Liver (tissue), 9 donors: Measurements from ENCODE around the gene IPO8. TPM values are rescaled to one million over a fixed set of nuclear protein-coding genes. Genes with fewer than 3 reads are reported as not detected.

Experiments
- DNase-seq: peaks from one replicate; pipeline ENCODE4 v3.0.0-alpha.2; 2017; ENCODE audit warnings: low spot score
- H3K27ac ChIP-seq, 2 donors: one replicate each; pipeline ENCODE4 v1.7.0; 2013; ENCODE audit warnings: inconsistent platforms in 2 of 2, low read length in 2 of 2, control low read depth in 1 of 2, low read depth in 1 of 2, mild to moderate bottlenecking in 1 of 2
- H3K27me3 ChIP-seq, 4 donors: one replicate each; pipeline versions ENCODE4 v1.6.1 to v1.7.0; 2013; ENCODE audit warnings: low read length in 3 of 4, inconsistent platforms in 1 of 4, mild to moderate bottlenecking in 1 of 4, moderate library complexity in 1 of 4; ENCODE audit not compliant: control insufficient read depth in 4 of 4, insufficient read depth in 4 of 4
- H3K36me3 ChIP-seq, 4 donors: one replicate each; pipeline versions ENCODE4 v1.6.1 to v1.7.0; 2013; ENCODE audit warnings: low read length in 3 of 4, mild to moderate bottlenecking in 3 of 4, low read depth in 1 of 4, moderate library complexity in 1 of 4; ENCODE audit not compliant: control insufficient read depth in 4 of 4, insufficient read depth in 3 of 4
- H3K4me1 ChIP-seq, 4 donors: one replicate each; pipeline versions ENCODE4 v1.6.1 to v1.7.0; 2013; ENCODE audit warnings: low read length in 3 of 4, mild to moderate bottlenecking in 3 of 4, moderate library complexity in 1 of 4; ENCODE audit not compliant: control insufficient read depth in 4 of 4, insufficient read depth in 4 of 4
- H3K4me3 ChIP-seq, 3 donors: one replicate each; pipeline versions ENCODE4 v1.6.1 to v1.7.0; 2013; ENCODE audit warnings: low read length in 3 of 3, control low read depth in 1 of 3, low read depth in 1 of 3, mild to moderate bottlenecking in 1 of 3
- H3K9ac ChIP-seq, 2 donors: one replicate each; pipeline ENCODE4 v1.7.0; 2013; ENCODE audit warnings: low read length in 2 of 2, mild to moderate bottlenecking in 2 of 2, moderate library complexity in 2 of 2, control low read depth in 1 of 2, low read depth in 1 of 2
- H3K9me3 ChIP-seq, 4 donors: one replicate each; pipeline versions ENCODE4 v1.6.1 to v1.7.0; 2013; ENCODE audit warnings: low read length in 3 of 4; ENCODE audit not compliant: control insufficient read depth in 4 of 4
- ATF3 ChIP-seq: IDR thresholded peaks from 2 replicates; pipeline ENCODE4 v1.6.1; 2016; ENCODE audit warnings: antibody characterized with exemption
- CTCF ChIP-seq: fragments of 150-350 bp; IDR thresholded peaks from 2 replicates; pipeline ENCODE4 v1.5.1; 2017; ENCODE audit warnings: improper control_type of control experiment, low read depth, low read length; ENCODE audit not compliant: missing input control
- EGR1 ChIP-seq, 2 donors: IDR thresholded peaks; 2 replicates each; pipeline ENCODE4 v1.6.1; 2016 to 2018; ENCODE audit warnings: antibody characterized with exemption in 2 of 2, low read depth in 2 of 2
- FOXA1 ChIP-seq: IDR thresholded peaks from 2 replicates; pipeline ENCODE4 v1.6.1; 2016; ENCODE audit warnings: antibody characterized with exemption
- FOXA2 ChIP-seq: IDR thresholded peaks from 2 replicates; pipeline ENCODE4 v1.6.1; 2016; ENCODE audit warnings: antibody characterized with exemption
- GABPA ChIP-seq, 2 donors: IDR thresholded peaks in 1 of 2; conservative IDR thresholded peaks in 1 of 2; 2 replicates each; pipeline ENCODE4 v1.6.1; 2016; ENCODE audit warnings: antibody characterized with exemption in 2 of 2, mild to moderate bottlenecking in 1 of 2, moderate library complexity in 1 of 2
- HNF4A ChIP-seq, 2 donors: conservative IDR thresholded peaks; 2 replicates each; pipeline ENCODE4 v1.6.1; 2016; ENCODE audit warnings: antibody characterized with exemption in 2 of 2, mild to moderate bottlenecking in 2 of 2
- HNF4G ChIP-seq: IDR thresholded peaks from 2 replicates; pipeline ENCODE4 v1.6.1; 2016; ENCODE audit warnings: antibody characterized with exemption
- JUND ChIP-seq, 2 donors: IDR thresholded peaks; 2 replicates each; pipeline ENCODE4 v1.6.1; 2016; ENCODE audit warnings: antibody characterized with exemption in 2 of 2
- MAX ChIP-seq: IDR thresholded peaks from 2 replicates; pipeline ENCODE4 v1.6.1; 2016; ENCODE audit warnings: antibody characterized with exemption
- NR2F2 ChIP-seq: IDR thresholded peaks from 2 replicates; pipeline ENCODE4 v1.6.1; 2016; ENCODE audit warnings: antibody characterized with exemption
- RAD21 ChIP-seq, 2 donors: IDR thresholded peaks; 2 replicates each; pipeline ENCODE4 v1.6.1; 2016; ENCODE audit warnings: antibody characterized with exemption in 2 of 2, mild to moderate bottlenecking in 2 of 2
- REST ChIP-seq: IDR thresholded peaks from 2 replicates; pipeline ENCODE4 v1.6.1; 2016; ENCODE audit warnings: antibody characterized with exemption, mild to moderate bottlenecking
- RXRA ChIP-seq, 2 donors: IDR thresholded peaks; 2 replicates each; pipeline ENCODE4 v1.6.1; 2017 to 2018; ENCODE audit warnings: antibody characterized with exemption in 2 of 2, mild to moderate bottlenecking in 1 of 2
- TAF1 ChIP-seq: conservative IDR thresholded peaks from 2 replicates; pipeline ENCODE4 v1.6.1; 2016; ENCODE audit warnings: antibody characterized with exemption, mild to moderate bottlenecking
- YY1 ChIP-seq: IDR thresholded peaks from 2 replicates; pipeline ENCODE4 v1.6.1; 2016; ENCODE audit warnings: antibody characterized with exemption, mild to moderate bottlenecking
- WGBS: extraction: QIAGEN DNeasy Blood & Tissue Kit; methylation state at CpG from one replicate; pipeline ENCODE4 v1.1.7; 2013; 5-methylcytosine and 5-hydroxymethylcytosine counted together
- polyA plus RNA-seq, 2 donors: library from polyadenylated mRNA; stranded (reverse) in 1 of 2; unstranded in 1 of 2; fragments of 200-250 nt in 1 of 2; fragments of >200 nt in 1 of 2; fragmentation: Nextera tagmentation in 1 of 2; extraction: Ambion mirVana in 1 of 2; gene quantifications; one replicate each; pipeline versions ENCODE4 v1.2.1 to v1.2.3, GENCODE V29; 2013 to 2015
- total RNA-seq, 2 donors: library from RNA; depleted of rRNA; stranded (reverse); fragments of >200 nt; gene quantifications; one replicate each; pipeline ENCODE4 v1.2.3, GENCODE V29; 2014
- donor health status: healthy.
- donor health status: healthy.
- donor health status: healthy.
- donor health status: healthy.
- donor health status: healthy.

The IPO8 gene
- total and polyA plus RNA-seq, 4 donors, result 8.0 to 33.0 (median 18.4) TPM

GRCh38 chr12:30630076-30630978 is 65.3 kb downstream of the IPO8 start:
- no peak overlapping the region for H3K4me3 ChIP-seq
- TF ChIP-seq YY1 (no peak), HNF4G (no peak), RAD21 (IDR thresholded peaks at IDR 0.05) (no peak), CTCF (no peak), GABPA (IDR thresholded peaks at IDR 0.05 in 1 of 2, conservative IDR thresholded peaks at IDR 0.05 in 1 of 2) (no peak), NR2F2 (no peak)
- no peaks in the 10 kb centered on the region for H3K9me3 ChIP-seq
- H3K9ac ChIP-seq, result no peak overlapping the region
- H3K36me3 ChIP-seq, result peaks cover 2 to 36% (median 16%) of the 10 kb centered on the region in 4 donors
- peaks cover 0 to 2% (median 0%) of the 10 kb centered on the region in 4 donors for H3K4me1 ChIP-seq
- WGBS, result 96% methylated on average over 6 of the region's 6 CpGs
- no peaks in the 10 kb centered on the region for H3K27me3 ChIP-seq
- DNase-seq, result no peak
- no peak overlapping the region for H3K27ac ChIP-seq

- Histone ChIP-seq H3K4me1 (peaks cover 0 to 2% (median 0%) of the 10 kb centered on the region in 4 donors), H3K36me3 (peaks cover 2 to 29% (median 11%) of the 10 kb centered on the region in 4 donors), H3K27ac (no peak overlapping the region), H3K4me3 (no peak overlapping the region), H3K9me3 (no peaks in the 10 kb centered on the region), H3K9ac (no peak overlapping the region), H3K27me3 (no peaks in the 10 kb centered on the region)
- 75% methylated on average over 3 of the region's 3 CpGs for WGBS
- no peak for DNase-seq
- TF ChIP-seq RXRA (IDR thresholded peaks at IDR 0.05) (no peak), JUND (IDR thresholded peaks at IDR 0.05) (no peak), RAD21 (IDR thresholded peaks at IDR 0.05) (peak in 1 of 2 donors; percentile 17), HNF4A (conservative IDR thresholded peaks at IDR 0.05) (peak in 1 of 2 donors; percentile 61), EGR1 (IDR thresholded peaks at IDR 0.05; ENCODE audit: low read depth in 2 of 2) (no peak), REST (no peak), MAX (no peak), YY1 (peak; percentile 31), ATF3 (no peak), HNF4G (no peak), GABPA (IDR thresholded peaks at IDR 0.05 in 1 of 2, conservative IDR thresholded peaks at IDR 0.05 in 1 of 2) (no peak), FOXA2 (no peak), FOXA1 (no peak), CTCF (no peak), TAF1 (no peak), NR2F2 (no peak)
Measured at GRCh38 chr12:30626847-30627246, 68.8 kb downstream of the IPO8 start.
